Measurements from ENCODE around the gene CYLD. TPM values are rescaled to one million over a fixed set of nuclear protein-coding genes. Genes with fewer than 3 reads are reported as not detected.

CYLD gene
- total and polyA plus RNA-seq, 2 donors (not counting 3 experiments of a cell fraction or from before 2014, with no cell fraction given): 7.4 to 21.5 TPM

- CTCF ChIA-PET: interaction anchor here (0.9 to 1.0 kb wide), 2 partner anchors 140 to 457 kb away, joined by 3 read pairs; no protein-coding TSS in a partner anchor
- POLR2A ChIA-PET: no interaction called here
- no peak for FAIRE-seq
These were observed 70.2 kb downstream of the CYLD start for GRCh38 chr16:50812046-50812445.

More at GRCh38 chr16:50812046-50812445, 70.2 kb downstream of the CYLD start:
- H3K9me1 ChIP-seq (replicated peaks; ENCODE audit: control insufficient read depth, extremely low read depth, insufficient read depth, low read length): no peaks in the 10 kb centered on the region
- H3K27ac ChIP-seq (ENCODE audit: insufficient read depth, low read depth, low read length): no peak overlapping the region
- H4K20me1 ChIP-seq (replicated peaks; ENCODE audit: control insufficient read depth, extremely low read depth, insufficient read depth, low read length): no peaks in the 10 kb centered on the region
- no peaks in the 10 kb centered on the region for H3K36me3 ChIP-seq (ENCODE audit: control insufficient read depth in 2 of 2, extremely low read depth in 1 of 2, insufficient read depth in 2 of 2, low read length in 2 of 2)
- no peak for DNase-seq (ENCODE audit: low read depth, low spot score)
- no peaks in the 10 kb centered on the region for H3K27me3 ChIP-seq (ENCODE audit: control insufficient read depth in 2 of 2, insufficient read depth in 2 of 2, low read length in 2 of 2)
- no peak overlapping the region for H2AFZ ChIP-seq (ENCODE audit: low read depth, low read length)
- H3K4me1 ChIP-seq (ENCODE audit: control insufficient read depth, extremely low read depth, insufficient read depth, low read length): no peaks in the 10 kb centered on the region
- H3K4me2 ChIP-seq (ENCODE audit: insufficient read depth, low read length): no peak overlapping the region
- TF ChIP-seq POLR2AphosphoS5 (IDR thresholded peaks at IDR 0.05; ENCODE audit: insufficient read depth, low read depth, low read length) (no peak), MAX (IDR thresholded peaks at IDR 0.05; ENCODE audit: insufficient read depth, insufficient read length) (no peak), CTCF (IDR thresholded peaks at IDR 0.05; ENCODE audit: extremely low read depth in 1 of 2, insufficient read depth in 1 of 2, low read depth in 1 of 2, low read length in 2 of 2) (no peak), POLR2A (IDR thresholded peaks at IDR 0.05; ENCODE audit: low read depth, low read length) (no peak), FOS (IDR thresholded peaks at IDR 0.05; ENCODE audit: borderline replicate concordance, insufficient read depth, low read length) (no peak), GATA2 (IDR thresholded peaks at IDR 0.05; ENCODE audit: insufficient read depth, insufficient read length, low read depth, low read length) (no peak), MYC (IDR thresholded peaks at IDR 0.05; ENCODE audit: low read depth, low read length) (no peak), EZH2 (IDR thresholded peaks at IDR 0.05; ENCODE audit: borderline replicate concordance, low read depth, low read length, severe bottlenecking) (no peak), JUN (IDR thresholded peaks at IDR 0.05; ENCODE audit: borderline replicate concordance, insufficient read depth, insufficient read length, low read depth) (no peak)
- no peaks in the 10 kb centered on the region for H3K79me2 ChIP-seq (ENCODE audit: control insufficient read depth, insufficient read depth, low read length)
- H3K9ac ChIP-seq (replicated peaks; ENCODE audit: extremely low read depth, insufficient read depth, low read length): no peak overlapping the region
- H3K9me3 ChIP-seq (replicated peaks; ENCODE audit: control insufficient read depth, insufficient read depth, low read length): no peaks in the 10 kb centered on the region
- intact Hi-C loops (cut with micrococcal nuclease): no loop called here
- dilution Hi-C loops (cut with MboI; ENCODE audit: extremely low pct_ligation_motif_present, low sequenced_read_pairs): no loop called here
- BruUV-seq (replicated peaks): no TSS peak
- no peak overlapping the region for H3K4me3 ChIP-seq (replicated peaks in 1 of 3; ENCODE audit: insufficient read depth in 1 of 3, low read depth in 1 of 3, low read length in 3 of 3)

Measured in endothelial cell of umbilical vein (primary cell).